MCF 10A (cell line): Measurements from ENCODE around the gene KIAA1210. TPM values are rescaled to one million over a fixed set of nuclear protein-coding genes. Genes with fewer than 3 reads are reported as not detected.

Experiments
- BruUV-seq: library from RNA; stranded (reverse); fragments of 400-500 nt; replicated peaks from 2 replicates; lab custom pipeline; 2021; lab: Mats Ljungman, UMichigan
- CTCF ChIA-PET: fragments of 300-600 bp; sonication (Branson Sonifier 250); formaldehyde crosslinking; extraction: SDS; loops from one replicate; lab custom pipeline; 2021; ENCODE audit warnings: antibody characterized with exemption, inconsistent platforms; lab: Yijun Ruan, JAX
- POLR2A ChIA-PET: fragments of 300-600, 350-650 bp; sonication (Branson Sonifier 250); formaldehyde crosslinking; extraction: SDS; loops from one replicate; lab custom pipeline; 2020; ENCODE audit warnings: antibody characterized with exemption, inconsistent platforms; lab: Yijun Ruan, JAX
- DNase-seq: peaks from one replicate; pipeline ENCODE4 v3.0.0-alpha.2; 2018; ENCODE audit not compliant: unreplicated experiment
- H3K27ac Mint-ChIP-seq: one replicate; pipeline ENCODE4 v1.8.0; 2022; ENCODE audit warnings: mild to moderate bottlenecking, low read depth, mixed read lengths; ENCODE audit not compliant: unreplicated experiment
- H3K27me3 Mint-ChIP-seq: one replicate; pipeline ENCODE4 v1.8.0; 2022; ENCODE audit warnings: mixed read lengths; ENCODE audit not compliant: insufficient read depth, unreplicated experiment
- H3K36me3 Mint-ChIP-seq: one replicate; pipeline ENCODE4 v1.8.0; 2022; ENCODE audit warnings: mild to moderate bottlenecking, moderate library complexity, mixed read lengths; ENCODE audit not compliant: insufficient read depth, unreplicated experiment
- H3K4me1 Mint-ChIP-seq: one replicate; pipeline ENCODE4 v1.8.0; 2022; ENCODE audit warnings: mixed read lengths; ENCODE audit not compliant: insufficient read depth, unreplicated experiment
- H3K4me3 Mint-ChIP-seq: one replicate; pipeline ENCODE4 v1.8.0; 2022; ENCODE audit warnings: mild to moderate bottlenecking, moderate library complexity, mixed read lengths; ENCODE audit not compliant: unreplicated experiment
- H3K9me3 Mint-ChIP-seq: one replicate; pipeline ENCODE4 v1.8.0; 2022; ENCODE audit warnings: mixed read lengths; ENCODE audit not compliant: unreplicated experiment
- CTCF ChIP-seq: fragments of 200-600 bp; IDR thresholded peaks from one replicate; pipeline ENCODE4 v1.8.0; 2022; ENCODE audit warnings: antibody characterized with exemption, mild to moderate bottlenecking; ENCODE audit not compliant: unreplicated experiment
- intact Hi-C: fragments of 100-400 bp; cut with micrococcal nuclease; formaldehyde crosslinking; loops from 2 replicates; pipeline ENCODE4 v1.14.1; 2022
- total RNA-seq: library from RNA; stranded (reverse); gene quantifications from 2 replicates; pipeline ENCODE4 v1.2.3, GENCODE V29; 2022

KIAA1210 gene
- total RNA-seq, 1 experiment from 2014 or later = not detected

GRCh38 chrX:119071381-119071780 is 56.2 kb downstream of the KIAA1210 start:
- Mint-ChIP-seq H3K27me3 (peaks cover 13% of the 10 kb centered on the region), H3K9me3 (no peaks in the 10 kb centered on the region), H3K4me1 (no peaks in the 10 kb centered on the region), H3K36me3 (no peaks in the 10 kb centered on the region), H3K27ac (no peak overlapping the region), H3K4me3 (no peak overlapping the region)
- intact Hi-C loops = no loop called here
- no peak for TF ChIP-seq CTCF
- no peak for DNase-seq
- CTCF ChIA-PET = interaction anchor here (0.6 kb wide), 1 partner anchor 167 kb away, joined by 4 read pairs; no protein-coding TSS in a partner anchor
- POLR2A ChIA-PET = no interaction called here
- no TSS peak for BruUV-seq

DNA sequence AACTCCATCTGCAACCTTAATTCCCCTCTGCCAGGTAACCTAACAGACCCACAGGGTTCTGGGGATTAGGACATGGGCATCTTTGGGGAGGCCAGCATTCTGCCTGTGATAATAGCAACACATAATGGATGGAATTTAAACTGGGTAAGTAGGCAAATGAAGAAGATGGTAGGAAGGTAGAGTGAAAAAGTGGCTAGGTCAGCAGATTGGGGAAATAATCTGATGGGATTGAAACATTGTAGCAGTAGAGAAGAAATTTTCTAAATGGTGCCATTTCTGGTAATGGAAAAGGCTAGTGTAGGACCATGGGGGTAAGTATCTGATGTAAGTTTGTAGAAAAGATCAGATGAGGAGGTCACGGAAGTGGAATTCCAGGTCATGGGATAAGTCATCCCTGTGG is 57.9 kb downstream of the KIAA1210 start:
- intact Hi-C loops = no loop called here
- H3K4me1 Mint-ChIP-seq = no peaks in the 10 kb centered on the region
- no TSS peak for BruUV-seq

DNA sequence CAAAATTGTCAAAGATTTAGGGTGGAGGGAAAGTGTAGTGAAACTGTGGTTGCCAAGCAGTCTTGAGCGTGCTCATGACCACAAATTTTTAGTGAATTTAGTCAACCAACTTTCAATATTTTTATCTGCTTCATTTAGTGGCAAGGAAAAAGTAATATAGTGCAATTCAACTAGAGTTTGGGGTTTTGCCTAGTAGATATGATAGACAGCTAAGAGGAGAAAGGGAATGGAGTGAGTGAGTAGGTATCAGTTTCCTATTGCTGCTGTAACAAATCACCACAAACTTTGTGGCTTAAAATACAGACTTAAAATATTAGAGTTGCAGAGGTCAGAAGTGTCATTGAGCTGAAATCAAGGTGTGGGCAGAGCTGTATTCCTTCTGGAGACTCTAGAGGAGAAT is 58.5 kb downstream of the KIAA1210 start:
- H3K4me3 Mint-ChIP-seq = no peak overlapping the region
- no peaks in the 10 kb centered on the region for H3K4me1 Mint-ChIP-seq
- CTCF ChIA-PET = interaction anchor here (0.7 to 1.2 kb wide), 2 partner anchors 62 to 64 kb away, joined by 4 read pairs; no protein-coding TSS in a partner anchor
- DNase-seq = no peak
- intact Hi-C loops = no loop called here
- H3K9me3 Mint-ChIP-seq = no peaks in the 10 kb centered on the region
- H3K27ac Mint-ChIP-seq = no peak overlapping the region
- peaks cover 6% of the 10 kb centered on the region for H3K27me3 Mint-ChIP-seq
- no peak for TF ChIP-seq CTCF
- no peaks in the 10 kb centered on the region for H3K36me3 Mint-ChIP-seq
- POLR2A ChIA-PET = no interaction called here
- BruUV-seq = no TSS peak

More for the DNA sequence above, 57.9 kb downstream of the KIAA1210 start:
- DNase-seq = no peak
- Mint-ChIP-seq H3K27me3 (peaks cover 7% of the 10 kb centered on the region), H3K36me3 (no peaks in the 10 kb centered on the region), H3K27ac (no peak overlapping the region), H3K4me3 (no peak overlapping the region), H3K9me3 (no peaks in the 10 kb centered on the region)
- POLR2A ChIA-PET = no interaction called here
- TF ChIP-seq CTCF = no peak
- CTCF ChIA-PET = interaction anchor here (1.2 kb wide), 1 partner anchor 65 kb away, joined by 4 read pairs; no protein-coding TSS in a partner anchor

- peak; percentile 65 for DNase-seq
- H3K9me3 Mint-ChIP-seq = no peaks in the 10 kb centered on the region
- peak; percentile 66 for TF ChIP-seq CTCF
- POLR2A ChIA-PET = interaction anchor here (0.9 kb wide), 1 partner anchor 220 kb away, joined by 3 read pairs; no protein-coding TSS in a partner anchor
- H3K4me3 Mint-ChIP-seq = no peak overlapping the region
- intact Hi-C loops = loop anchor here (1.0 kb wide), 4 partner anchors 62 to 440 kb away; no protein-coding TSS in a partner anchor
- CTCF ChIA-PET = interaction anchor here (0.5 to 5.6 kb wide), 26 partner anchors 8 to 465 kb away, joined by 3 to 41 read pairs (median 5); no protein-coding TSS in a partner anchor
- no TSS peak for BruUV-seq
- no peaks in the 10 kb centered on the region for H3K4me1 Mint-ChIP-seq
- peaks cover 25% of the 10 kb centered on the region for H3K27me3 Mint-ChIP-seq
- H3K36me3 Mint-ChIP-seq = no peaks in the 10 kb centered on the region
- no peak overlapping the region for H3K27ac Mint-ChIP-seq
Measured at GRCh38 chrX:119067023-119067739, 60.4 kb downstream of the KIAA1210 start.
